Uterus (tissue), 4 donors: Measurements from ENCODE around the gene ITIH1. TPM values are rescaled to one million over a fixed set of nuclear protein-coding genes. Genes with fewer than 3 reads are reported as not detected.

Source experiments
- DNase-seq, 2 donors: peaks; one replicate each; pipeline ENCODE4 v3.0.0-alpha.2; 2019 to 2020
- H3K27ac ChIP-seq, 2 donors: fragments of 200-600 bp; sonication (generic); 1 replicate in 1 of 2; 2 replicates in 1 of 2; pipeline ENCODE4 v1.5.1; 2016 to 2018
- H3K27me3 ChIP-seq, 2 donors: fragments of 200-600 bp; sonication (generic); one replicate each; pipeline ENCODE4 v1.5.1; 2018 to 2019; ENCODE audit warnings: control low read depth in 1 of 2
- H3K36me3 ChIP-seq, 2 donors: fragments of 200-600 bp; sonication (generic); one replicate each; pipeline ENCODE4 v1.5.1; 2019; ENCODE audit warnings: control low read depth in 1 of 2
- H3K4me1 ChIP-seq, 2 donors: fragments of 200-600 bp; sonication (generic); one replicate each; pipeline ENCODE4 v1.5.1; 2018 to 2019; ENCODE audit warnings: control low read depth in 1 of 2
- H3K4me3 ChIP-seq, 2 donors: fragments of 200-600 bp; sonication (generic); 1 replicate in 1 of 2; 2 replicates in 1 of 2; pipeline ENCODE4 v1.5.1; 2018 to 2019; ENCODE audit warnings: mild to moderate bottlenecking in 1 of 2
- H3K9me3 ChIP-seq, 2 donors: fragments of 200-600 bp; sonication (generic); one replicate each; pipeline ENCODE4 v1.5.1; 2019; ENCODE audit warnings: control low read depth in 1 of 2
- CTCF ChIP-seq, 4 experiments: fragments of 200-600 bp in 2 of 4; fragments of 450-650 bp in 2 of 4; sonication (generic) in 2 of 4; IDR thresholded peaks; one replicate each; pipeline ENCODE4 v1.5.1; 2016 to 2019; ENCODE audit warnings: antibody characterized with exemption in 4 of 4, mild to moderate bottlenecking in 2 of 4, moderate library complexity in 1 of 4
- POLR2A ChIP-seq, 2 donors: fragments of 450-650 bp; IDR thresholded peaks; one replicate each; pipeline ENCODE4 v1.6.1; 2016; ENCODE audit warnings: antibody characterized with exemption in 2 of 2, mild to moderate bottlenecking in 1 of 2, moderate library complexity in 1 of 2
- intact Hi-C: fragments of 100-400 bp; cut with DNase I; formaldehyde crosslinking; loops from one replicate; pipeline ENCODE4 v1.15.1; 2023; ENCODE audit warnings: low total_unique reads
- total RNA-seq, 4 donors: library from RNA; depleted of rRNA in 3 of 4; stranded (reverse); fragments of >200 nt in 3 of 4; gene quantifications; one replicate each; pipeline versions ENCODE4 v1.1.0 to v1.2.4, GENCODE V29; 2014 to 2023
- donor health status: DM: yes; HTN: yes; CAD: no.

Gene ITIH1
- total RNA-seq, 4 donors from 2014 or later, result 0.18 TPM; not detected in 3

- Histone ChIP-seq H3K27ac (no peak overlapping the region), H3K9me3 (no peaks in the 10 kb centered on the region), H3K4me3 (no peak overlapping the region), H3K27me3 (no peaks in the 10 kb centered on the region), H3K36me3 (no peaks in the 10 kb centered on the region), H3K4me1 (no peaks in the 10 kb centered on the region)
- no peak for DNase-seq
- intact Hi-C loops, result no loop called here
- TF ChIP-seq POLR2A (IDR thresholded peaks at IDR 0.05) (no peak), CTCF (IDR thresholded peaks at IDR 0.05) (no peak)
These were observed 18.0 kb downstream of the ITIH1 start for GRCh38 chr3:52795298-52795900.

GRCh38 chr3:52796411-52796810 lies 19.0 kb downstream of the ITIH1 start:
- Histone ChIP-seq H3K4me1 (no peaks in the 10 kb centered on the region), H3K4me3 (no peak overlapping the region), H3K9me3 (no peaks in the 10 kb centered on the region), H3K36me3 (no peaks in the 10 kb centered on the region), H3K27me3 (no peaks in the 10 kb centered on the region), H3K27ac (no peak overlapping the region)
- TF ChIP-seq POLR2A (IDR thresholded peaks at IDR 0.05) (no peak), CTCF (IDR thresholded peaks at IDR 0.05) (no peak)
- intact Hi-C loops, result no loop called here
- no peak for DNase-seq

GRCh38 chr3:52798376-52798977 lies 21.1 kb downstream of the ITIH1 start:
- Histone ChIP-seq H3K4me1 (no peaks in the 10 kb centered on the region), H3K9me3 (no peaks in the 10 kb centered on the region), H3K27me3 (no peaks in the 10 kb centered on the region), H3K36me3 (no peaks in the 10 kb centered on the region), H3K27ac (no peak overlapping the region), H3K4me3 (no peak overlapping the region)
- DNase-seq, result no peak
- no peak for TF ChIP-seq POLR2A (IDR thresholded peaks at IDR 0.05)
- no peak for TF ChIP-seq CTCF (IDR thresholded peaks at IDR 0.05)
- intact Hi-C loops, result no loop called here

GRCh38 chr3:52798978-52799476 lies 21.6 kb downstream of the ITIH1 start:
- Histone ChIP-seq H3K4me1 (no peaks in the 10 kb centered on the region), H3K27me3 (no peaks in the 10 kb centered on the region), H3K36me3 (no peaks in the 10 kb centered on the region), H3K4me3 (no peak overlapping the region), H3K27ac (no peak overlapping the region), H3K9me3 (no peaks in the 10 kb centered on the region)
- no peak for DNase-seq
- TF ChIP-seq POLR2A (IDR thresholded peaks at IDR 0.05), result no peak
- intact Hi-C loops, result no loop called here

- no peaks in the 10 kb centered on the region for H3K9me3 ChIP-seq
- H3K4me1 ChIP-seq, result no peaks in the 10 kb centered on the region
- H3K4me3 ChIP-seq, result no peak overlapping the region
- intact Hi-C loops, result no loop called here
- no peak overlapping the region for H3K27ac ChIP-seq
- H3K36me3 ChIP-seq, result no peaks in the 10 kb centered on the region
- no peak for DNase-seq
- TF ChIP-seq POLR2A (IDR thresholded peaks at IDR 0.05), result no peak
- no peak for TF ChIP-seq CTCF (IDR thresholded peaks at IDR 0.05)
- H3K27me3 ChIP-seq, result no peaks in the 10 kb centered on the region
These were observed 22.7 kb downstream of the ITIH1 start for GRCh38 chr3:52800079-52800478.
